Tibial nerve (tissue), 4 donors: ENCODE data around the gene HECTD4. TPM values are rescaled to one million over a fixed set of nuclear protein-coding genes. Genes with fewer than 3 reads are reported as not detected.

Experiments
- DNase-seq, 2 donors: peaks; one replicate each; pipeline ENCODE4 v3.0.0-alpha.2; 2019; ENCODE audit warnings: low spot score in 2 of 2
- H3K27ac ChIP-seq, 4 donors: fragments of 200-600 bp; sonication (generic) in 3 of 4; one replicate each; pipeline ENCODE4 v1.5.1; 2017 to 2019; ENCODE audit warnings: mild to moderate bottlenecking in 1 of 4
- H3K27me3 ChIP-seq, 2 donors: fragments of 200-600 bp; sonication (generic) in 1 of 2; one replicate each; pipeline versions ENCODE4 v1.5.1 to v1.6.0; 2017 to 2019
- H3K36me3 ChIP-seq, 3 donors: fragments of 200-600 bp; sonication (generic); one replicate each; pipeline ENCODE4 v1.5.1; 2018 to 2019
- H3K4me1 ChIP-seq, 4 donors: fragments of 200-600 bp; sonication (generic) in 3 of 4; one replicate each; pipeline ENCODE4 v1.5.1; 2017 to 2019
- H3K4me3 ChIP-seq, 4 donors: fragments of 200-600 bp; sonication (generic) in 3 of 4; one replicate each; pipeline ENCODE4 v1.5.1; 2017 to 2019; ENCODE audit warnings: mild to moderate bottlenecking in 1 of 4, moderate library complexity in 1 of 4
- H3K9me3 ChIP-seq, 4 donors: fragments of 200-600 bp; sonication (generic) in 3 of 4; one replicate each; pipeline ENCODE4 v1.5.1; 2017 to 2019
- CTCF ChIP-seq, 5 experiments: fragments of 200-600 bp in 3 of 5; fragments of 450-650 bp in 2 of 5; sonication (generic) in 3 of 5; IDR thresholded peaks; one replicate each; pipeline ENCODE4 v1.5.1; 2016 to 2019; ENCODE audit warnings: antibody characterized with exemption in 5 of 5, mild to moderate bottlenecking in 3 of 5, moderate library complexity in 2 of 5
- EP300 ChIP-seq, 2 donors: sonication (generic); formaldehyde crosslinking; IDR thresholded peaks; one replicate each; pipeline ENCODE4 v1.6.1; 2017; ENCODE audit warnings: antibody characterized with exemption in 2 of 2, mild to moderate bottlenecking in 1 of 2
- POLR2A ChIP-seq, 2 donors: fragments of 450-650 bp; IDR thresholded peaks; one replicate each; pipeline ENCODE4 v1.6.1; 2017; ENCODE audit warnings: antibody characterized with exemption in 2 of 2, mild to moderate bottlenecking in 2 of 2, moderate library complexity in 2 of 2
- WGBS, 2 donors: methylation state at CpG; one replicate each; pipeline ENCODE4 v1.1.5; 2018; 5-methylcytosine and 5-hydroxymethylcytosine counted together
- total RNA-seq, 4 donors: library from RNA; depleted of rRNA; stranded (reverse); fragments of >200 nt; gene quantifications; one replicate each; pipeline ENCODE4 v1.1.0, GENCODE V29; 2016

Gene HECTD4, protein sequence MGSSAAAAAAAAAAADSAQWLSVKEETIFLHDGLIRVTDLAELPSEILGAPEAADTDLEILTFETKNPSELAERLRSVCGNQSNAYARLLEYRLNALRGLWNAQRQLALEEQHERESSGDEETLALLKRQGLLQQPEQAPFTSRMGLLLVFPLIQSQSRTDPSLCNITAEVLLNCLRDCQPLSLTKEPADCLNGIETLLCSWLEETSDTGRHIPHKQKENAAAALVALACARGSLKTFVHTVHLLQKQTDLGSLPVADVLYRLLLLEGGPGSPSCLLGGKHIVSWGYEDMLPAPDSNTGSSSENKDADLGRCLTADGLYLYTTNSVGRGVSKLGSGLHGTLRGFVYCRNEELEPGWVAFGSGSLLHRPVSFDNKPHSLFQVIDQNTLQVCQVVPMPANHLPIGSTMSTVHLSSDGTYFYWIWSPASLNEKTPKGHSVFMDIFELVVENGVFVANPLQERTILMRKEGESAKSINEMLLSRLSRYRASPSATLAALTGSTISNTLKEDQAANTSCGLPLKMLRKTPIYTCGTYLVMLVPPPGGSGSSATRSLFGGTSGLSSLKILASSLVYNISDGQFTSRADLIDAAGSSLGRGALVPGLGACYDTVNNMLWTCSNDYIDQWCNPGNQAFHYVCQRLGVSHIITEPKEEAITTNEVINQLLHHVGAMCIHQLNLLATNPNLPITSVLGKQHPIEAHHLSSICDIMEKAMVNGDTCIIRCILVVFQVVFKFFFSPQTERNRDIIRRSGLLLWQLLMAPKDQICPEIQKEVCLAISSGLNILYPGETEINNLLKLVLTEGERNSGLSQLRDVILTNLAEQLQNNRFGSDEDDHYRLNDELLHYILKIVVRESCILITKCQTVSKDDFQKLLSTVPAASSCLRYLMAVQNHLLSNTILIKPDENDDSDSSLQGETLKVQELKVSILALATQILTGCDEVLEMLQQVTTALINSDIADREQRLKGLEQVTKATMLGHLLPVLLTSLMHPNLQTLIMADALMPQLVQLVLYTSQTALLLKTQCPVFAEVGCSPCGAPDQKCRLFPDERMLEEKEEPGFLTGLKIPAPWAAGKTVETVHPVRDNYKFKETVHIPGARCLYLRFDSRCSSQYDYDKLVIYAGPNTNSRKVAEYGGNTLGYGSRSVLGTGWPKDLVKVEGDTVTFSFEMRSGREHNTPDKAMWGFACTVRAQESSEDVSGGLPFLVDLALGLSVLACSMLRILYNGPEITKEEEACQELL (N-terminal part only)
- 10 to 100 TPM; 43.0 to 70.5 (median 58.5) TPM for total RNA-seq

DNA sequence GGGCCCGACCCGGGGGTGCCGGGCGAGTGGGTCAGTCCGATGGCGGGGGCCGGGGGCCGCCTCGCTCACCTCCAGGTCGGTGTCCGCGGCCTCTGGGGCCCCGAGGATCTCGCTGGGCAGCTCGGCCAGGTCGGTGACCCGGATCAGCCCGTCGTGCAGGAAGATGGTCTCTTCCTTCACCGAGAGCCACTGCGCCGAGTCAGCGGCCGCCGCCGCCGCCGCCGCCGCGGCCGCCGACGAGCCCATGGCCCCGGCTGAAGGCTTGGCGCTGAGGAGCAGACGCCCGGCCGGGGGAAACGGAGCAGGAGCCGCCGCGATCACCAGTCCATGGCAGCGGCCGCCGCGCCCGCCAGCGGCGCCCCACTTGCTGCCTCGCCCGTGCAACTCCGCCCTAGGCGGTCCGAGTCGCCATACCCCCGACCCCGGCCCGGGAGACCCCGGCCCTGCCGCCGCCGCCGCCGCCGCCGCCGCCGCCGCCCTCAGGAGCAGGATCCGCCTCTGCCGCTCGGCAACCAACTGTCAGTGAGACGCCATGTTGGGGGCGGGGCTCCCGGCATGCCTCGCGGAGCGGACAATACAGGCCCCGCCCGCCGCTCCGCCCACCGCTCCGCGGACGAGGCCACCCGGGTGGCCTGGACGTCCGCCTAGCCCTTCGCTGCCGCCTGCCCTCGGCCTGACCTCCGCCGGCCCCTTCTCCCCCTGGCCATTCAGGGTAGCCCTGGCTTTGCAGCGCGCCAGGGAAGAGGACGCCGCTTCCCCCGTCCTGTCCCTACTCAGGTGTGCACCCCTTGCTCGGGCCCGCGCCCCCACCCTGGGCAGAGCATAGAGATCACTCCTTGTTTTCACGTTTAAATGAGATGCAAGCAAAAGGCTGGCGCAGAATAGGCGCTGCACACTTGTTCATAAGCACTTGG lies at the start of gene HECTD4:
TSS of gene HECTD4 (minus strand) at position 549 of the 914 bp plus-strand sequence. CDS start at position 246, 303 bp downstream.
- H3K4me1 ChIP-seq, result peaks cover 0 to 31% (median 8%) of the 10 kb centered on the region in 4 donors

GRCh38 chr12:112431965-112432364 lies 49.7 kb upstream of the HECTD4 start:
- TF ChIP-seq POLR2A (IDR thresholded peaks at IDR 0.05) (no peak), EP300 (IDR thresholded peaks at IDR 0.05) (no peak), CTCF (IDR thresholded peaks at IDR 0.05) (no peak)
- WGBS, 2 donors, result 83 to 92% methylated on average over 3 of the region's 3 CpGs

More for the DNA sequence above, at the start of gene HECTD4:
- H3K27ac ChIP-seq, result peak within 1 kb of the TSS; percentile 60 to 91 (median 82)
- TF ChIP-seq POLR2A (IDR thresholded peaks at IDR 0.05) (peak; percentile 33 to 80), EP300 (IDR thresholded peaks at IDR 0.05) (peak; percentile 30 to 75), CTCF (IDR thresholded peaks at IDR 0.05) (peak in 2 of 5 experiments; percentile 6 to 30)
- H3K4me3 ChIP-seq, result peak within 1 kb of the TSS; percentile 70 to 85 (median 84)
- no peaks in the 10 kb centered on the region for H3K36me3 ChIP-seq
- peak; percentile 94 to 96 for DNase-seq
- H3K9me3 ChIP-seq, result no peaks in the 10 kb centered on the region
- WGBS, 2 donors, result 2% methylated on average over 13 to 28 of the region's 106 CpGs
- no peaks in the 10 kb centered on the region for H3K27me3 ChIP-seq

DNA sequence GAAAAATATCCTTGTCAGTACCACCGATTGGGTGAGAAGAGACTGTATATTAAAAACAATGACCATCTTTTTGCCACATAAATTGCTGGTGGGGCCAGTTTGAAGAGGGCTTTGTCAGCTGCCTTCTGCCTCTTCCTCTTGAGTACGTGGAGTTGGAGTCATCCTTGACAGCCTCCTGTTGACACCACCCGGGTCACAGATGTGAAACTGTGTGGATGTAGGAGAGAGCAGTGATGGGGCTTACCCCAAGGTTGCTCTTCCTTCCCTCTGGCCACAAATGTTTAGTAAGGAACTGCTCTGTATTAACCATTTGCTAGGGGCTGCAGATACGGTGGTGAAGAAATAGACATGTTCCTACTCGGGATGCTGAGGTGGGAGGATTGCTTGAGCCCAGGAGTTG lies 48.7 kb upstream of the HECTD4 start:
- Histone ChIP-seq H3K4me3 (no peak overlapping the region), H3K27ac (no peak overlapping the region), H3K4me1 (peaks cover 0 to 4% (median 0%) of the 10 kb centered on the region in 4 donors), H3K27me3 (no peaks in the 10 kb centered on the region), H3K36me3 (no peaks in the 10 kb centered on the region), H3K9me3 (no peaks in the 10 kb centered on the region)
- no peak for DNase-seq
- 58 to 71% methylated on average over 5 of the region's 5 CpGs for WGBS, 2 donors
- TF ChIP-seq POLR2A (IDR thresholded peaks at IDR 0.05) (no peak), EP300 (IDR thresholded peaks at IDR 0.05) (no peak), CTCF (IDR thresholded peaks at IDR 0.05) (no peak)

More at GRCh38 chr12:112431965-112432364, 49.7 kb upstream of the HECTD4 start:
- Histone ChIP-seq H3K4me1 (peaks cover 0 to 15% (median 0%) of the 10 kb centered on the region in 4 donors), H3K27me3 (no peaks in the 10 kb centered on the region), H3K36me3 (no peaks in the 10 kb centered on the region), H3K9me3 (no peaks in the 10 kb centered on the region), H3K27ac (no peak overlapping the region), H3K4me3 (no peak overlapping the region)
- DNase-seq, result no peak

DNA sequence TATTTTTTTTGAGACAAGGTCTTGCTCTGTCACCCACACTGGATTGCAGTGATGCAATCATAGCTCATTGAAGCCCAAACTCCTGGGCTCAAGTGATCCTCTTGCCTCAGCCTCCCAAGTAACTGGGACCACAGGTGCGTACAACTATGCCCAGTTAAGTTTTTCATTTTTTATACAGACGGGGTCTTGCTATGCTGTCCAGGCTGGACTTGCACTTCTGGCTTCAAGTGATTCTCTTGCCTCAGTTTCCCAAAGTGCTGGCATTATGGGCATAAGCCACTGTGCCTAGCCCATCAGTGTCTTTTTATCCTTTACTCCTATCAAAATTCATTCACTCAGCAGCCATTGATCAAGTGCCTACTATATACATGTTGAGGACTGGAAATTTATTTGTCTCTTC lies 45.5 kb upstream of the HECTD4 start:
- 97 to 98% methylated on average over 2 of the region's 2 CpGs for WGBS, 2 donors
- Histone ChIP-seq H3K9me3 (no peaks in the 10 kb centered on the region), H3K27me3 (no peaks in the 10 kb centered on the region), H3K27ac (no peak overlapping the region), H3K4me1 (peaks cover 0 to 23% (median 10%) of the 10 kb centered on the region in 4 donors), H3K4me3 (no peak overlapping the region), H3K36me3 (no peaks in the 10 kb centered on the region)
- DNase-seq, result no peak
- no peak for TF ChIP-seq CTCF (IDR thresholded peaks at IDR 0.05)
- TF ChIP-seq POLR2A (IDR thresholded peaks at IDR 0.05), result no peak
- no peak for TF ChIP-seq EP300 (IDR thresholded peaks at IDR 0.05)
